Measurements from ENCODE around the gene PARN. TPM values are rescaled to one million over a fixed set of nuclear protein-coding genes. Genes with fewer than 3 reads are reported as not detected.

Gene PARN
- total RNA-seq, 1 experiment from 2014 or later, result 56.2 TPM

- H4K5ac ChIP-seq (ENCODE audit: insufficient read length, low read depth, low read length), result no peak overlapping the region
- peaks cover 7% of the 10 kb centered on the region for H3K4me1 ChIP-seq (ENCODE audit: insufficient read depth, low read length)
- H3K23me2 ChIP-seq (ENCODE audit: insufficient read length, low read depth, low read length, poor library complexity, severe bottlenecking), result no peaks in the 10 kb centered on the region
- TF ChIP-seq CTCF (conservative IDR thresholded peaks at IDR 0.05), result no peak
- Mint-ChIP-seq H3K27ac (peak overlapping the region; percentile 29 to 99 (median 97); a peak in 4 of 7 replicates), H3K4me3 (no peak overlapping the region), H3K9me3 (no peaks in the 10 kb centered on the region), H3K36me3 (ENCODE audit: insufficient read depth in 1 of 3, low read depth in 3 of 3) (peaks cover 0 to 2% (median 0%) of the 10 kb centered on the region in 3 experiments; a peak in 1 of 7 replicates), H3K4me1 (peaks cover 24 to 25% of the 10 kb centered on the region in 2 experiments), H3K27me3 (ENCODE audit: low read depth) (no peaks in the 10 kb centered on the region)
- no peak overlapping the region for H3K18ac ChIP-seq (ENCODE audit: insufficient read length, low read depth, low read length)
- no peaks in the 10 kb centered on the region for H3K27me3 ChIP-seq (ENCODE audit: insufficient read depth, low read length)
- H3K4me2 ChIP-seq (ENCODE audit: insufficient read depth, insufficient read length, low read length), result no peak overlapping the region
- H3K23ac ChIP-seq (ENCODE audit: insufficient read length, low read depth, low read length), result no peak overlapping the region
- H3K79me2 ChIP-seq (ENCODE audit: insufficient read depth, low read length), result no peaks in the 10 kb centered on the region
- H3K79me1 ChIP-seq (ENCODE audit: insufficient read depth, low read depth, low read length, poor library complexity, severe bottlenecking), result no peaks in the 10 kb centered on the region
- no peak overlapping the region for H4K8ac ChIP-seq (replicated peaks; ENCODE audit: insufficient read length, low read depth, low read length)
- H2BK20ac ChIP-seq (ENCODE audit: low read depth, low read length, poor library complexity, severe bottlenecking), result no peak overlapping the region
- H3K4ac ChIP-seq (ENCODE audit: low read depth, low read length), result no peak overlapping the region
- no peak overlapping the region for H4K91ac ChIP-seq (ENCODE audit: insufficient read length, low read depth, low read length)
- DNase-seq, result no peak
- no peak overlapping the region for H2BK12ac ChIP-seq (ENCODE audit: insufficient read length, low read depth, low read length)
- H2BK15ac ChIP-seq (ENCODE audit: low read depth, low read length), result no peak overlapping the region
- no CpG with 5 or more reads among the region's 4 CpGs for WGBS (ENCODE audit: extremely low coverage, insufficient read length, low lambda C conversion rate)
- no peak overlapping the region for H2BK120ac ChIP-seq (ENCODE audit: low read depth, low read length, poor library complexity, severe bottlenecking)
- H3K9me3 ChIP-seq (ENCODE audit: control insufficient read depth, low read depth, low read length), result no peaks in the 10 kb centered on the region
- H3K27ac ChIP-seq (ENCODE audit: insufficient read length, low read depth, low read length), result no peak overlapping the region
- no peak overlapping the region for H2BK5ac ChIP-seq (ENCODE audit: insufficient read length, low read length)
- no peak overlapping the region for H3K14ac ChIP-seq (ENCODE audit: insufficient read depth, low read length)
- no peak overlapping the region for H3K9ac ChIP-seq (ENCODE audit: extremely low read depth, insufficient read length, low read length)
- H2AFZ ChIP-seq (ENCODE audit: low read length), result no peak overlapping the region
- no peak overlapping the region for H3K56ac ChIP-seq (ENCODE audit: insufficient read length, low read depth, low read length)
- no peak overlapping the region for H2AK5ac ChIP-seq (ENCODE audit: insufficient read length, low read length)
- no peaks in the 10 kb centered on the region for H4K20me1 ChIP-seq (ENCODE audit: control insufficient read depth, insufficient read depth, insufficient read length)
- no peak overlapping the region for H3T11ph ChIP-seq (ENCODE audit: low read length)
Measured at GRCh38 chr16:14509055-14509454, 121.0 kb downstream of the PARN start.
